Measurements from ENCODE around the gene TRPM7. TPM values are rescaled to one million over a fixed set of nuclear protein-coding genes. Genes with fewer than 3 reads are reported as not detected.
"Not testable (repeated sequence)": the region's sequence is repeated elsewhere in the genome, so short reads cannot be mapped to it uniquely, and the experiment has no call there.

TRPM7 gene
- total RNA-seq, 4 donors from 2014 or later: 46.2 to 755 (median 83.5) TPM

- no peak for DNase-seq
- Histone ChIP-seq H3K9me3 (no peaks in the 10 kb centered on the region), H3K4me1 (no peaks in the 10 kb centered on the region), H3K27ac (no peak overlapping the region), H3K27me3 (no peaks in the 10 kb centered on the region), H3K4me3 (no peak overlapping the region), H3K36me3 (no peaks in the 10 kb centered on the region)
- intact Hi-C loops (cut with DNase I; ENCODE audit: low total_unique reads): no loop called here
- TF ChIP-seq CTCF (IDR thresholded peaks at IDR 0.05) (no peak), POLR2A (IDR thresholded peaks at IDR 0.05) (no peak)
Observed at GRCh38 chr15:50710585-50710984, 24.0 kb upstream of the TRPM7 start.

- intact Hi-C loops (cut with DNase I; ENCODE audit: low total_unique reads): no loop called here
- TF ChIP-seq CTCF (IDR thresholded peaks at IDR 0.05): no peak
- no peak for TF ChIP-seq POLR2A (IDR thresholded peaks at IDR 0.05)
- Histone ChIP-seq H3K36me3 (no peaks in the 10 kb centered on the region), H3K4me3 (no peak overlapping the region), H3K27me3 (no peaks in the 10 kb centered on the region), H3K4me1 (no peaks in the 10 kb centered on the region), H3K27ac (no peak overlapping the region), H3K9me3 (no peaks in the 10 kb centered on the region)
- DNase-seq: no peak
Observed at GRCh38 chr15:50707878-50708427, 21.4 kb upstream of the TRPM7 start.

DNA sequence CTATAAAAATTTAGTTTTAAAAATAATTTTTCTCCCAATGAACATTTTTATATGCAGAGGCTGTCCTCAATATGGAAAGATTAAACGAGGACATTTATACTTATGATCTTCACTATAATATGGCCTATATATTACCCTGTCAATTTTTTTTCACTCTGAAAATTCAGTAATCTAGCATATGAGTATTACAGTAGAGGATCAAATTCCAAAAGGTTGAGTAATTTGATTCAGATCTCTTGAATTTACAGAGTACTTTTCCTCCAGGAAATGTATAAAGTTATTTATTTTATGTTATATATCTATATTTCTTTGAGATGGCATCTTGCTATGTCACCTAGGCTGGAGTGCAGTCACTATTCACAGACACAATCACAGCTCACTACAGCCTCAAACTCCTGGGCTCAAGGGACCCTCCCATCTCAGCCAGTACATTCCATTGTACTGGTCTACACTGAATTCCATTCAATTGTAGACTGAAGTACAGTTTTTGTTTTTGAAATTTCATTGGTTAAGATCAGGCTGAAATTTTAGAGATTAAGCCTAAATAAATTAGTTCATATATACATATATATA lies 16.3 kb upstream of the TRPM7 start:
- H3K4me1 ChIP-seq: no peaks in the 10 kb centered on the region
- TF ChIP-seq CTCF (IDR thresholded peaks at IDR 0.05) (no peak), POLR2A (IDR thresholded peaks at IDR 0.05) (no peak)
- no peaks in the 10 kb centered on the region for H3K27me3 ChIP-seq
- no peaks in the 10 kb centered on the region for H3K36me3 ChIP-seq
- no peak overlapping the region for H3K4me3 ChIP-seq
- no peaks in the 10 kb centered on the region for H3K9me3 ChIP-seq
- DNase-seq: no peak
- intact Hi-C loops (cut with DNase I; ENCODE audit: low total_unique reads): no loop called here
- no peak overlapping the region for H3K27ac ChIP-seq

DNA sequence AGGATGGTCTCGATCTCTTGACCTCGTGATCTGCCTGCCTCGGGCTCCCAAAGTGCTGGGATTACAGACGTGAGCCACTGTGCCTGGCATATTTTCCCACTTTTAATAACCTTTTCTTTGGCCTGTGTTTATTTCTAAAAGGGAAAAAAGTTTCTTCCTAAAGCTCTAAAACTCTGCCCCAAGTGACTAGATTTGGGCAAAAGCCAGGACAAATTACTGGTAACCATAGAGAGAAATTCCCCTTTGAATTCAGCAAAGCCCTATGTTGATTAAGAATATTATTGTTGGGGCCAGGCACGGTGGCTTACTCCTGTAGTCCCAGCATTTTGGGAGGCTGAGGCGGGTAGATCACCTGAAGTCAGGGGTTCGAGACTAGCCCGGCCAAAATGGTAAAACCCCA lies 11.5 kb upstream of the TRPM7 start:
- TF ChIP-seq CTCF (IDR thresholded peaks at IDR 0.05) (no peak), POLR2A (IDR thresholded peaks at IDR 0.05) (no peak)
- DNase-seq: no peak
- Histone ChIP-seq H3K36me3 (no peaks in the 10 kb centered on the region), H3K27ac (no peak overlapping the region), H3K4me1 (no peaks in the 10 kb centered on the region), H3K27me3 (no peaks in the 10 kb centered on the region), H3K4me3 (no peak overlapping the region), H3K9me3 (no peaks in the 10 kb centered on the region)
- intact Hi-C loops (cut with DNase I; ENCODE audit: low total_unique reads): no loop called here

GRCh38 chr15:50697109-50697797 lies 10.7 kb upstream of the TRPM7 start:
- no peak for DNase-seq
- Histone ChIP-seq H3K4me1 (no peaks in the 10 kb centered on the region), H3K27ac (no peak overlapping the region), H3K27me3 (no peaks in the 10 kb centered on the region), H3K36me3 (no peaks in the 10 kb centered on the region), H3K4me3 (no peak overlapping the region), H3K9me3 (no peaks in the 10 kb centered on the region)
- TF ChIP-seq POLR2A (IDR thresholded peaks at IDR 0.05) (no peak), CTCF (IDR thresholded peaks at IDR 0.05) (no peak)
- intact Hi-C loops (cut with DNase I; ENCODE audit: low total_unique reads): no loop called here

DNA sequence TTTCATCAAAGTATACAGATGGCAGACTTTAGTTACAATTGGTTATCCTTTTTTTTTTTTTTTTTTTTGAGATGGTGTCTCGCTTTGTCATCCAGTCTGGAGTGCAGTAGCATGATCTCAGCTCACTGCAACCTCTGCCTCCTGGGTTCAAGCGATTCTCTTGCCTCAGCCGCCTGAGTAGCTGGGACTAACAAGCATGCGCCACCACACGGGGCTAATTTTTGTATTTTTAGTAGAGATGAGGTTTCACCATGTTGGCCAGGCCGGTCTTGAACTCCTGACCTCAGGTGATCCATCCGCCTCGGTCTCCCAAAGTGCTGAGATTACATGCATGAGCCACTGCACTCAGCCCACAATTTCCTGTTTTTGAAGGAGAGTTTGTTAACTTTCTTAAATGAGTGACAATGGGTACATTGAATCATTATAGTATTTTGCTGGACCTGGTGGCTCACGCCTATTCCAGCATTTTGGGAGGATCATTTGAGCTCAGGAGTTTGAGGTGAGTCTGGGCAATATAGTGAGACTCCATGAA lies 8.1 kb upstream of the TRPM7 start:
- H3K27me3 ChIP-seq; intact Hi-C loops (cut with DNase I; ENCODE audit: low total_unique reads); H3K4me1 ChIP-seq; H3K4me3 ChIP-seq; H3K9me3 ChIP-seq; DNase-seq; H3K27ac ChIP-seq; H3K36me3 ChIP-seq: not testable (repeated sequence)
